ENCODE measurements around the gene BTBD2.
"Not testable (repeated sequence)": the region's sequence is repeated elsewhere in the genome, so short reads cannot be mapped to it uniquely, and the experiment has no call there.

The BTBD2 gene

DNA sequence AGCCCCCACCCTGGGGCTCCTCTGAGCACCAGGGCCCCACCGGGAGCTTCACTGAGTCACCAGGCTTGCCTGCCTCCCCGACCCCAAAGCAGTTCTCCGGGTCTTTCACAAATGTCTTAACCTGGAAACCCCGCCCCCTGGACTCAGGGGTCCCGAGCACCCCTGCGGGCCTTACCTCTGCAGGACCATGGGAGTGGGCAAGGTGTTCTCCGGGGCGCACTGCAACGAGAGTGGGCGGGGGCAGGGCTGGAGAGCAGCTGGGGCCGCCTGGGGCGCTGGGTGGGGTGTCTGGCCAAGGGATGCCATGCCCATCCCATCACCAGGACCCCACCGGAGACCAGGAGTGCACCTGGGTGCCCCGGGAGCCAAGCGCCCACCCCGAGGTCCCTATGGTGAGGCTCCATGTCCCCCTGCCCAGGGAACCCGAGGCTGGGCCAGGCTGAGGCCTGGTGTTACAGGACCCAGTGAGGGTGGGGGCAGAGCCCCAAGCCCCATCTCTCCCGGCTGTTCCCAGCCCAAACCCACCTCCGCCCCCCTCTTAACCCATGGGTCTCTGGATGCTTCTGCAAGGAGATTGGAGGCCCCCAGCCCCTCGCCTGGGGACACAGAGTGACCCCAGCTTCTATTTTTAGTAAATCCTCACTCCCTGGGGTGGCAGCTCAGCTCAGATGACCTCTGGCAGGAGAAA lies 24.6 kb upstream of the BTBD2 start:
- DNase-seq (ENCODE audit: low read depth) = no peak

DNA sequence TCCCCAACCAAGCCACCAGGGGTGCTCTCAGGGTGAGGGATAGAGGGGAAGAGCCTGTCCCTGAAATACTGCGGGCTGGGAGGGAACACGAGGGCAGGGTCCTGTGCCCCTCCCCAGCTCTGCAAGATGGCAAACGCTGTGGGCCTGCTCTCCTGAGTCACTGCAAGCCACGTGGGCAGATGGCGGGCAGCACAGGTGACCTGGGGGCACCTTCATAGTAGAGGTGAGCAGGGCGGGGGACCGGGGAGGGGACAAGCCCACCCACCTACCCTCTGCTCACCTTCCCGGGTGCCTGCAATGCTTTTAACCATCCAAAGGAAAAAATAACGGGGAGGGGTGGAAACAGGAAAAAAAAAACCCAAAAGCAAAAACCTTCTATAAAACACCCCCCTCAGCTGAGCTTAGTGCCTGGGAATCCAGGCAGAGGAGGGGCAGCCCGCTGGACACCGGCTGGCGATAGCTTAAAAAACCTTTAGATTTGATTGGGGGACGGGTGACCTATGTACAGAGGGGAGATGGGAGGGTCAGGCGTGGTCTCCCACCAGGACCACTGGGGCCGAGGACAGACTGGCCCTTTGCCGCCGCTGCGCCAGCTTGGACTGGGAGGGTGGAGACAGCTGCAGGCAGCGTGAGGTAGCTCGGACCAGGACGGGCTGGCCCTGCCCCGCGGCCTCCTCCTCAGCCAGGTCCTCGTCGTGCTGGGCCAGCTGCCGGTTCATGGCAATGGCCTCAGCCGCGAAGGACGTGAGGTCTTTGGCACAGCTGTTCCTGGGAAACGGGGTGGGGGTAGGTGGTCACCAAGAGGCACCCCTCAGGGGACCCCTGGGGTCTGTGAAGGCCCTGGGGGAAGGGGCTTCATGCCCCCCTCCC lies 23.8 kb upstream of the BTBD2 start:
- no peak for DNase-seq (ENCODE audit: low read depth)

DNA sequence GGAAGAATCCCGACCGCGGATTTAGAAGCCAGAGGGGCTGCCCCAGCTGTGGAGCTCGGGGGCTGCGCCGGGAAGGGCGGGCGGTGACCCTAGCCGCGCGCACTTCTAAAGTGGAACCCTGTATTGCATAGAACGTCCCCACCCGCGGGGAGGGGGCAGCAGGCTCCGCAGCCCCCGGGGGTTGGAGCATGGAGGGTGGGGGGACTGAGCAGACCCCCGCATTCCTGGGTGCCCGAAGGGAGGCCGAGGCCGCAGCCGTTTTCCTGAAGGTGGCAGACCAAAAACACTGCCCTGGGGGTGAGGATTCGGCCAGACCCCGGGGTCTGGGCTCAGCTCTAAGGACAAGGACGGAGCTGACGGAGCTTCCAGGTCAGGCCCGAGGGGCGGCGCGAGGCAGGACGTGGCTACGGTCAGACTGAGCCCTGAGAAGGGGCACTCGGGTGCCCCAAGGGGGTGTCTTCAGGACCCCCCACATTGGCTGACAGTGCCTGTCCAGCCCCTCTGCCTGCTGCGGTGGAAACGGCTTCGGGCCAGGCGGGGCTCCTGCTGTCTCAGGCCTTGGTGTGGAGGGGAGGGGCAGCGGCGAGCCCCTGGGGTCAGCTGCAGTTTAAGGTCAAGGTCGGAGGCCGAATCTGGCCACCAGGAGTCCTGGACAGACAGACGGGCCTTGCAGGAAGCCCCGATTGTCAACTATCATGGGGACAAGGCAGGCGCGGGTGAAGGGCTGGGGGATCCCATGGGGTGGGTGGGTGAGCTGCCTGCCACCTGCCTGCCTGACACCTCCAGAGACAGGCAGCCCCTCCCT lies 23.0 kb upstream of the BTBD2 start:
- DNase-seq (ENCODE audit: low read depth) = no peak

DNA sequence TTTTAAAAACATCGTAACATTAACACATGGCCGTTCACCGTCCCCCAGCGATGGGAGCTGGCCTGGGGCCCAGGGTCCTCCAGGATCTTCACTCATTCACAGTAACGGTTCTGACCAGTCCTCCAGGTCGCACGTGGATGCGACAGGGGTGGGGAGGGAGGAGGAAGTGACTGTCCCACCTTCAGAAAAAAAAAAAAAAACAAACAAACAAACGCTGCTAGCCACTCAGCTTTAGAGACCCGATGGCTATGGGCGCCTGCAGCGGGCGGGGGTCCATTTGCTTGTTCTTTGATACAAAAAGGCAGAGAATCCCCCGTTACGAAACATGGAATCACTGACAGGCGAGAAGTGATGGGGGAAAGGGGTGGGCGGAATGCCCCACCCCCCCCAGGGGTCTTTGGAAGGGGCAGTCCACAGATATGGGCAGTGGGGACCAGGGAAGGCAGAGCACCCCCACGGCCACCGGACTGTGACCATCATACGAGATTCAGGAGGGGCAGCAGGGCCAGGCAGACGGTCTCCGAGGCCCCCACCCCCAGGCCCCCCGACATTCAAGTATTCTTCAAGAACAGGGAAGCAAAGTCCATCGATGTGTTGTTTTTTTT lies 22.2 kb upstream of the BTBD2 start:
- no peak for DNase-seq (ENCODE audit: low read depth)

DNA sequence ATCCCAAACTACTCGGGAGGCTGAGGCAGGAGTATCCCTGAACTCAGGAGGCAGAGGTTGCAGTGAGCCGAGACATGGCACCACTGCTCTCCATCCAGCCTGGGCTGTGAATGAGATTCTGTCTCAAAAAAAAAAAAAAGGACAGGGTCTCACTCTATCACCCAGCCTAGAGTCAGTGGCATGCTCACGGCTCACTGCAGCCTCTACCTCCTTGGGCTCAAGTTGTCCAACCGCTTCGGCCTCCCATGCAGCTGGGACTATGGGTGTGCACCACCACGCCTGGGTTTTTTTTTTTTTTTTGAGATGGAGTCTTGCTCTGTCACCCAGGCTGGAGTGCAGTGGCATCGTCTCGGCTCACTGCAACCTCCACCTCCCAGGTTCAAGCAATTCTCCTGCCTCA lies 20.9 kb upstream of the BTBD2 start:
- no peak for DNase-seq (ENCODE audit: low read depth)

DNA sequence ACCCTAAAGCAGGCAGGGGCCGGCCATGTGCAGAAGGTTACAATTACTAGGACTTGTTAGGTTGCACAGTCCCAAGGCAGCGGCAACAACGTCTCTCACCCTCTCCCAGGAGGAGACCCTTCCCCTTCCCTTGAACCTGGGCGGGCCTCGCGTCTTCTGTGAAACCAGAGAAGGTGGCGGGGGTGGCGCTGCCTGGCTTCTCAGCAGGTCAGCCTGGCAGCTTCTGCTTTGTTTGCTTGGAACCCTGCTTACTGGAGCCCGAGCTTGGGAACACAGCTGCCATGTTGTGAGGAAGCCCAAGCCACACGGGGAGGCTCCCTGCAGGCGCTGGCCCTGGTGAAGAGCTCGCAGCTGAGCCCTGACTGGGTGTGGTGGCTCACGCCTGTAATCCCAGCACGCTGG lies 20.1 kb upstream of the BTBD2 start:
- DNase-seq (ENCODE audit: low read depth) = no peak

DNA sequence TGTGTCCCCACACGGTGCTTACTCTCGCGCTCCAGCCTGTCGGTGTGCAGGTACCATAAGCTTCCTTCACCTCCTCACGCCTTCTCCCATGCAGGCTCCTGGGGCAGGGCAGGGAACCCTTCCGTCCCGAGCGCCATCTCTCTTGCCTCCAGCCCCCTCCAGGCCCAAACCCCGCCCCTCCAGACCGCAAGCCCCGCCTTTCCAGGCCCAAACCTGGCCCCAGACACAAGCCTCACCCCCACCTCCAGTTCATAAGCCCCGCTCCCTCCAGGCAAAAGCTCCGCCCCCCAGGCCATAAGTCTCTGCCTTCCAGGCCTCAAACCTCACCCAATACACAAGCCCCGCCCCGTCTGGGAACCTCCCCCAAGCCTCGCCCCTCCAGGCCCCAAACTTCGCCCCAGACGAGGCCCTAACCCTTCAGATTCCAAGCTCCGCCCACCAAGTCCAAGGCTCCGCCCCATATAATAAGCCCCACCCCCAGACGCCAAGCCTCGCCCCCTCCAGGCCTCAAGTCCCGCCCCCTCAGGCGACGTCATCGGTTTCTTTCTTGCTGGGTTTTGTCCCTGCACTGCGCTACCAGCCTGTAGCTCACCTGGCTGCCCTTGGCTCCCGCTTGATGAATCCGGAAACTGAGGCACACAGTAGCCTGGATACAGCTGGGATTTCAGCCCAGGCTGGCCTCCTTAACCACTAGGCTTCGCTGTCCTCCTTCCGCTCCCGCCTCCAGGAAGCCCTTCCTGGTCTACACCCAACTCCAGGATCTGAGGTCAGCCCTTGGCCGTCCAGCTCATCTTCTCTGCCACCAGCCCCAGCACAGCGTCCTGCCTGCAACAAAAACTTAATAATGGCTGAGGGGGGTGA lies 19.4 kb upstream of the BTBD2 start:
- peak; percentile 48 for DNase-seq (ENCODE audit: low read depth)

DNA sequence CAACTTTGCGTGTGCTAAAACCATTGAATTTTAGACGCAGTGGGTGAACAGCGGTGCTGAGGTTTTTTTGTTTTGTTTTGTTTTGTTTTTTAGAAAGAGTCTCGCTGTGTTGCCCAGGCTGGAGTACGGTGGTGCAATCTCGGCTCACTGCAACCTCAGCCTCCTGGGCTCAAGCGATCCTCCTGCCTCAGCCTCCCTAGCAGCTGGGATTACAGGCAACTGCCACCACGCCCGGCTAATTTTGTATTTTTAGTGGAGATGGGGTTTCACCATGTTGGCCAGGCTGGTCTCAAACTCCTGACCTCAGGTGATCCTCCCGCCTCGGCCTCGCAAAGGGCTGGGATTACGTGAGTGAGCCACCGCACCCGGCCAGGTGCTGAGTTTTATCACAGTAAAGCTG lies 18.7 kb upstream of the BTBD2 start:
- not testable (repeated sequence) for DNase-seq (ENCODE audit: low read depth)

DNA sequence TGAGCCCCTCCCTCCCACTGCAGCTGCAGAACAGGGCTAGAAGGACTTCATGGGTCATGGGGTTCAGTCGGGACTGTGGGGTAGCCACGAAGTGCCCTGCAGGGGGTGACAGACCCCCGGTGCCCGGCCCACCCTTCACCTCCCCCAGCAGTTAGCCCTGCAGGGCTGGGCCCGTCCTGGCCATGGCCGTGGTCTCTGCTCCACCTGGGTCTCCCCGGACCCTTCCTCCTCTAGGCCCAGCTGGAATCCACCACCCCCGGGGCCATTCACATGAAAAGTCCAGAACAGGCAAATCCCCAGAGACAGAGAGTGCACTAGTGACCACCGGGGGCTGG lies 18.3 kb upstream of the BTBD2 start:
- DNase-seq (ENCODE audit: low read depth) = no peak

DNA sequence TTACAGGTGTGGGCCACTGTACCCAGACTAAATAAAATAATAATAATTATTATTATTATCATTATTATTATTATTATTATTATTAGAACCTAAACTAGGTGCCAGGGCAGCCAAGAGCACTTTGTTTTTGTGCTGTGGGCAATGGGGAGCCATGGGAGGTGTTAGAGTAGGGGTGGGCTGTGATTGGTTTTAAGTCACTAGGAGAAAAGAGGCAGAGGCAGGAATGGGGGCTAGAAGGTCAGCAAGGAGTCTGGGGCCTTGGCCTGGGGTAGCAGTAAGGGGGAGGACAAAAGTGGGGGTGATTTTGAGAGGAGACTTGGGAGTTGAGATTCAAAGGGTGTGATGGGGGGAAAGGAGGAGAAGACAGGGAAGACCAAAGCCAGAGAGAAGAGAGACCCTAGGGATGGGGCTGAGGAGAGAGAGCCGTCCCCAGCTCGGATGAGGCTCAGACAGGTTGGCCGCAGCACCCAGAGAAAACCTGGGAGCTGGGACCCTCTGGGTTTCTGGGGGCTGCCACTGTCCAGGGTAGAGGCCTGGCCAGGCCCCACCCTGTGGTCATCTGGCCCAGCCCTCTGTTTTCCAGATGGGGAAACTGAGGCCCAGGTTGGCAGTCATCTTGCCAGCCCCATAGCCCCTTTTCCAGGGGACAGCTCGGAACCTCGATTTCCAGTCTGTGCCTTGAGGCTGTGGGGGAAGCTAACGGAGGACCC lies 17.8 kb upstream of the BTBD2 start:
- no peak for DNase-seq (ENCODE audit: low read depth)

DNA sequence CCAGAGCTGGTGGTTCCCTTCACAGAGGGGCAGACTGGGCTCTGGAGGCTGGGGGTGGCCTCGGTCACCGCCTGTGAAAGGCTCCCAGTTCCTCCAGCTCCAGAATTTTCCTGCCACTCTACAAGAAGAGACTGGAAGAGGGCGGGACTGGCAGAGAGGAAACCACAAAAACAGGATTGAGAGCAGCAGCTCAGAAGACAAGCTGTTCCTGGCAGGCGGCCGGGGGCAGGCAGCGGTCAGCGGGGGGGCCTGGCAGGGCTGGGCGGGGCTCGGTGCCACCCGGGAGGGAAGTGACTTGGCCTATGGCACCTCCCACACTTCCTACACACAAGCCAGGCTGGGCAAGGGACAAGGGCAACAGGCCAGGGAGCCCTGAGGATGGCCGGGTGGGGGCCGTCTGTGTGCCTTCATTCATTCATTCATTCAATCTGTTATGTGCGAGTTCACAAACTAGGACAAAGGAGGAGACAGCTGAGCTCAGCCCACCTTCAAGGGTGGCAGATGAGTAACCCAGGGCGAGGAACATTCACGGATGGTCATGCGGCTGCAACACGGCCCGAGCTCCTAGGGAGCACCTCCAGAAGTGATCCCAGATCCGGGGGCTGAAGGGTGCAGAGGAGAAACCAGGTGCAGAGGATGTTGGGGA lies 16.9 kb upstream of the BTBD2 start:
- DNase-seq (ENCODE audit: low read depth) = no peak

DNA sequence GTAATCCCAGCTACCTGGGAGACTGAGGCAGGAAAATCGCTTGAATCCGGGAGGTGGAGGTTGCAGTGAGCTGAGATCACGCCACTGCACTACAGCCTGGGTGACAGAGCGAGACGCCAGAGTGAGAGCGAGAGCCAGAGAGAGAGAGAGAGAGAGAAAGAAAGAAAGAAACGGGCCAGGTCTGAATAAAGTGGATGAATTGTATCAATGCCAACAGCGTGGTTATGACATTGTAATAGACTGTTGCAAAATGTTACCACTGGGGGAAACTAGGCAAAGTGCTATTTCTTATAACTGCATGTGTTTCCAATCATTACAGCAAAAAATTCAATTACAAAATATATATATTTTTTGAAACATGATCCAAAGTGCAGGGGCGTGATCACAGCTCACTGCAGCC lies 11.8 kb upstream of the BTBD2 start:
- no peak for DNase-seq (ENCODE audit: low read depth)

DNA sequence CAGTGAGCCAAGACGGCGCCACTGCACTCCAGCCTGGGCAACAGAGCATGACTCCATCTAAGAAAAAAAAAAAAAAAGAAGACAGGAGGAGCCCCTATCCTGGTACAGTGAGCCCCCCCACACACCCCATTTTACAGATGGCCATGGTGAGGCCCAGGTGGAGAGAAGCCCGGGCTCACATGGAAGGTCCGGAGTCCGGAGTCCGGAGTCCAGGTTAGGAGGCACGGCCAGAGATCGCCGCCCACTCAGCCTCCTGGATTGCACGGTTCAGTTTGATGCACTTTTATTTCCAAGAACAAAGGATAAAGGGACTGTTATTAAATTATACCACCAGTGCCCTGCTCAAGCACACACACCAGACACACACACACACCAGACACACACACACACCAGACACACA lies 11.3 kb upstream of the BTBD2 start:
- DNase-seq (ENCODE audit: low read depth) = no peak

DNA sequence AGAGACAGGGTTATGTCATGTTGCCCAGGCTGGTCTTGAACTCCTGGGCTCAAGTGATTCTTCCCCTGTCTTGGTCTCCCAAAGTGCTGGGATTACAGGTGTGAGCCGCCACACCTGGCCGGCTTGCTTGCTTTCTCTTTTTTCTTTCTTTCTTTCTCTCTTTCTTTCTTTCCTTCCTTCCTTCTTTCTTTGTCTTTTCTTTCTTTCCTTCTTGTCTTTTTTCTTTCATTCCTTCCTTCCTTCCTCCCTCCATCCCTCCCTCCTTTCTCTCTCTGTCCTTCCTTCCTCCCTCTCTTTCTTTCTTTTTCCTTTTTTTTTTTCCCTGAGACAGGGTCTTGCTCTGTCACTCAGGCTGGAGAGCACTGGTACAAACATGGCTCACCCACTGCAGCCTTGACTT lies 6.8 kb upstream of the BTBD2 start:
- no peak for DNase-seq (ENCODE audit: low read depth)

DNA sequence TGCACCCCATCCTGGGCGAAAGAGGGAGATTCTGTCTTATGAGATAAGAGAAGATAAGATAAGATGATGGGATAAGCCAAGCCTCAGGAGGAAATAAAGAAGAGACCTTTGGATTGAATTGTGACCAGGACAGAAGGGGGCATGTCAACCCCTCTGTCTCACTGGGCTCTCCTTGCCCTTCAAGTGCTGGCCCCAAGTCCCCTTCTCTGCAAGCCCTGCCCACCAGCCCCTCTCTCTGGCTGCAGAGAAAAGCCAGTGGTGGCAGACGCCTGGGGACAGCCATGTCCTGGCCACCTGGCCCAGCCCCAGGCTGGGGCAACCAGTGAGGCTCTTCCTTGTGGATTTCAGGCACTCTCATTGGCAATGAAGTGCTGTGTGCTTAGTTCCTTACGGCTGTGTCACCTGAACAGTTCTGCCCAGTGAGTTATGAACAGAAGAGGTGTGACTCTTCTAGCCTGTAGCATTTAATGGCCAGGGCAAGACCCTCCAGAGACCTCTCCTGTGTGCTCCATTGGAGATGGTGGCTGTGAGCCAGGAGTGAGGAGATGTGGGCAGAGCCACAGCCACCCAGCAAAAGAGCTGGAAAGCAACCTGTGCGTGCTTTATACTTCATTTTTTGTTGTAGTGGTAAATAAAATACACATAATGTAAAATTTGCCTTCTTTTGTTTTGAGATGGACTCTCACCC lies 6.1 kb upstream of the BTBD2 start:
- no peak for DNase-seq (ENCODE audit: low read depth)

DNA sequence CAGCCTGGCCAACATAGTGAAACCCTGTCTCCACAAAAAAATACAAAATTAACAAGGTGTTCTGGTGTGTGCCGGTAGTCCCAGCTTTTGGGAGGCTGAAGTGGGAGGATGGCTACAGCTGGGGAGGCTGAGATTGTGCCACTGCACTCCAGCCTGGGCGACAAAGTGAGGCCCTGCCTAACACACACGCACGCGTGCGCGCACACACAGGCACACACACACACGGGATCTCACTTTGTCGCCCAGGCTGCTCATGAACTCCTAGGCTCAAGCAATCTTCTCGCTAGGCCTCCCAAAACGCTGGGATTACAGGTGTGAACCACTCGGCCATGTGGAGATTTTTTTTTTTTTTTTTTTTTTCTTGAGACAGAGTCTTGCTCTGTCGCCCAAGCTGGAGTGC lies 3.2 kb upstream of the BTBD2 start:
- no peak for DNase-seq (ENCODE audit: low read depth)

DNA sequence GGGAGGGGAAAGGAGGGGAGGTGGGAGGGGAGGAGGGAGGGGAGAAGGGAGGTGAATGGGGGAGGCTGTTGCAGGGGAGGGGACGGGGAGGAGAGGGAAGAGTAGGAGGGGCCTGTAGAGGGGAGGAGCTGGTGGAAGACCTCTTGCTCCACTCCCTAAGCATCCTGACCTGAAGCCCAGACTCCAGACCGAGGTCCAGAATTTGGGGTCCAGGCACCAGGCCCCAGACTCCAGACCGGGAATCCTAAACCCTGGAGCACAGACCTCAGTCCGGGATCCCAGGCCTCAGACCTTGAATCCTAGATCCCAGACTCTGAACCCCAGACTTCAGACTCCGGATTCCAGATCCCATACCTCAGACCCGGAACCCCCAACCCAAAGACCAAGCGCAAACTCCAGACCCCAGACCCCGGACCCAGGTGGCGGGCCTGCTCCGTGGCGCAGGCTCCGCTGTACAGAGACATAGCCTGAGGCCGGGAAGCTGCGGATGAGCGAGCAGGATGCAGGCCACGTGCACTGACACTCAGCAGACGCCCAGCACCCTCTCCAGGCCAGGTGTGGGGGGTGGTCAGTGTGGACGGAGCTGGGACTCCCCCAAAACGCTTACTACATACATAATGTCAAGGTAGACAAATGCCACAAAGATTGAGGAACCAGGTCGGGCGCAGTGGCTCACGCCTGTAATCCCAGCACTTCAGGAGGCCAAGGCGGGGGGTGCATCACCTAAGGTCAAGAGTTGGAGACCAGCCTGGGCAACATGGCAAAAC lies 710 bp upstream of the BTBD2 start:
- peak; percentile 26 for DNase-seq (ENCODE audit: low read depth)

DNA sequence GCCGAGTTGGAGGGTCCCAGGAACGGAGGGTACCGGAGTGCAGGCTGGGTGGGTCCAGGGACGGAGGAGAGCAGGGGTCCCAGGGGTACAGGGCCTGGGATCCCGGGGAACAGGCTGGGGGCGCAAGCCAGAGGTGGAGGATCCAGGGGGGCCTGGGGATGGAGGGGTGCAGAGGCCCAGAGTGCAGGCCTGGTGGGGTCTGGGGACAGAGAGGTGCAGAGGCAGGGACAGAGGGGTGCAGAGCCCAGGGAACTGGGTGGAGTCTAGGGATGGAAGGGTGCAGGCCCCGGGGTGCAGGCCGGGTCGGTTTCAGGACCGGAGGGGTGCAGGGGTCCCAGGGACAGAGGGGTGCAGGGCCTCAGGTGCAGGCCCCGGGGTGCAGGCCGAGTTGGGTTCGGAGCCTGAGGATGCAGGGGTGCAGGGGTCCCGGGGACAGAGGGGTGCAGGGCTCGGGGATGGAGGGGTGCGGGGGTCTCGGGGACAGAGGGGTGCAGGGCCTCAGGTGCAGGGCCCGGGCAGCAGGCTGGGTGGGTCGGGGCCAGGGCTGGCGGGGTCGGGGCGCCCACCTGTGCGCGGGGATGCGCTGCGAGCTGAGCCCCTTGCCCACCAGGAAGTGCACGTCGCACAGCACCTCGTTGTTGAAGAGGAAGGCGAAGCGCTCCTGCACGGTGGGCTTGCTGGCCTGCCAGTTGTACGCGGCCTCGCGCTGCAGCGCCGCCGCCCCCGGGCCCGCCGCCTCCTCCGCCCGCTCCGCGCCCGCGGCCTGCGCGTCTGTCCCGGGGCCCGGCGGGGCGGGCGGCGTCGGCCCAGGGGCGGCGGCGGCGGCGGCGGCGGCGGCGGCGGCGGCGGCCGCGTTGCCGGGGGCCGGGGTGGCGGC lies 545 bp downstream of the BTBD2 start:
- no peak for DNase-seq (ENCODE audit: low read depth)
